Kidney epithelial cell (primary cell): Measurements from ENCODE around the gene FAM171A2. TPM values are rescaled to one million over a fixed set of nuclear protein-coding genes. Genes with fewer than 3 reads are reported as not detected.

Experiments used
- DNase-seq: peaks from one replicate; pipeline ENCODE4 v3.0.0-alpha.2; 2010; ENCODE audit warnings: low read depth
- H3K27me3 ChIP-seq: 2 replicates; pipeline ENCODE4 v1.6.0; 2011; ENCODE audit warnings: low read length; ENCODE audit not compliant: control insufficient read depth, insufficient read depth
- H3K36me3 ChIP-seq: 2 replicates; pipeline ENCODE4 v1.5.1; 2011; ENCODE audit warnings: low read length; ENCODE audit not compliant: control insufficient read depth, insufficient read depth
- H3K4me3 ChIP-seq: 2 replicates; pipeline ENCODE4 v1.5.1; 2011; ENCODE audit warnings: low read depth, mild to moderate bottlenecking, control low read depth, low read length
- total RNA-seq: library from RNA; depleted of rRNA; stranded (reverse); fragments of >200 nt; gene quantifications from 2 replicates; pipeline ENCODE4 v1.2.3, GENCODE V29; 2015
- TF ChIP-seq, protein P1 (sequence below): IDR thresholded peaks from 2 replicates; pipeline ENCODE4 v1.5.1; 2011; ENCODE audit warnings: mild to moderate bottlenecking, moderate library complexity, low read length, control low read depth, inconsistent platforms; ENCODE audit not compliant: insufficient read depth, poor library complexity, severe bottlenecking

The FAM171A2 gene
- total RNA-seq, 1 donor from 2014 or later = 12.6 TPM

DNA sequence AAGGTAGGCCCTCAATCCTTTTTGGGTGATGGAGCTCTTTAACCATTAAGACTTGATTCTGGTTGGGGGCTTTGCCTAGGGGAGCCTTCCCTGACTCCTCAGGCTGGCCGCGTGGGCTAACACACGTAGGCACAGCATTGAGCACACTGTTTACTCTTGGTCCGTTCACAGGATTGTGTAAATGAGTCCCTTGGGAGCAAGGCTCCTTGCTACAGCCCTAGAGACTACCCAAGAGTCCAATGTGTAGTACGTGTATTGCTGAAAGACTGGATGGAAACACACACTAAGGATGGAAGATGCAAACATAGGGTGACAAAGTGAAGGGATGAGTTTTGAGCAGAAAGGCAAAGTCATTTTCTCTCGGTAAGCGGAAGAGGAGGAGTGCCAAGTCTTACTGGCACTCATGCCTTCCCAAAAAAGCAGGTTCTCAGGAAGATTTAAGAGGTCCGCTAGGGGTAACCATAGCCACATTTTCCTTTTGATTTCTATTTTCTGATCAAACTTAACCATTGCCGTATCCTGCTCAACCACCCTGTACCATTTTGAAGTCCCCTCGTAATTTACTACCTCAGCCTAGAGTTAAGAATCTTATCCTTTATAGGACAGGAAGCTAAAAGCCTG is 26.7 kb upstream of the FAM171A2 start:
- Histone ChIP-seq H3K4me3 (no peak overlapping the region), H3K27me3 (peaks cover 7% of the 10 kb centered on the region), H3K36me3 (no peaks in the 10 kb centered on the region)
- TF ChIP-seq, protein P1, sequence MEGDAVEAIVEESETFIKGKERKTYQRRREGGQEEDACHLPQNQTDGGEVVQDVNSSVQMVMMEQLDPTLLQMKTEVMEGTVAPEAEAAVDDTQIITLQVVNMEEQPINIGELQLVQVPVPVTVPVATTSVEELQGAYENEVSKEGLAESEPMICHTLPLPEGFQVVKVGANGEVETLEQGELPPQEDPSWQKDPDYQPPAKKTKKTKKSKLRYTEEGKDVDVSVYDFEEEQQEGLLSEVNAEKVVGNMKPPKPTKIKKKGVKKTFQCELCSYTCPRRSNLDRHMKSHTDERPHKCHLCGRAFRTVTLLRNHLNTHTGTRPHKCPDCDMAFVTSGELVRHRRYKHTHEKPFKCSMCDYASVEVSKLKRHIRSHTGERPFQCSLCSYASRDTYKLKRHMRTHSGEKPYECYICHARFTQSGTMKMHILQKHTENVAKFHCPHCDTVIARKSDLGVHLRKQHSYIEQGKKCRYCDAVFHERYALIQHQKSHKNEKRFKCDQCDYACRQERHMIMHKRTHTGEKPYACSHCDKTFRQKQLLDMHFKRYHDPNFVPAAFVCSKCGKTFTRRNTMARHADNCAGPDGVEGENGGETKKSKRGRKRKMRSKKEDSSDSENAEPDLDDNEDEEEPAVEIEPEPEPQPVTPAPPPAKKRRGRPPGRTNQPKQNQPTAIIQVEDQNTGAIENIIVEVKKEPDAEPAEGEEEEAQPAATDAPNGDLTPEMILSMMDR = no peak
- DNase-seq = no peak

DNA sequence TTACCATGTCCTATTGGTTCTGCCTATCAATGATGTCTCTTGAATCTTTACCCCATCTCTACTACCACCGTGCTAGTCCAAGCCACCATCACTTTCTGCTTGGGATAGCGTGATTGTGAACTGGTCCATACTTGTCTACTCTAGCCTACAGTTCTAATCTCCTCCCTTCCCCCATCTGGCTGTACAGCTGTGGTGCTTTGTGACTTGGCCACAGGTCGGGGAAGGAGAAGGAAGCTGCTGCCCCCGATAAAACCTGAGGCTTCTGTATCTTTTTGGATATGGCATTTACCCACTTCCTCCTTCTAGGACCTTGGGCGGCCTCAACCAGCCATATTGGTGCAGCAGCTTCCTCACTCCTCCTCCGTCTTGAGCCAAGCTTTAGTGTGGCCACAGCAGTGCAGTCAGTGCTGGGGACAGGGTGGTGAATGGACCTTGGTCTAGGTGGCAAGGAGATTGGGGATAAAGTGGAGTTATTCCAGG is 26.1 kb upstream of the FAM171A2 start:
- TF ChIP-seq, protein P1 = no peak
- Histone ChIP-seq H3K27me3 (peaks cover 13% of the 10 kb centered on the region), H3K4me3 (no peak overlapping the region), H3K36me3 (no peaks in the 10 kb centered on the region)
- DNase-seq = no peak

DNA sequence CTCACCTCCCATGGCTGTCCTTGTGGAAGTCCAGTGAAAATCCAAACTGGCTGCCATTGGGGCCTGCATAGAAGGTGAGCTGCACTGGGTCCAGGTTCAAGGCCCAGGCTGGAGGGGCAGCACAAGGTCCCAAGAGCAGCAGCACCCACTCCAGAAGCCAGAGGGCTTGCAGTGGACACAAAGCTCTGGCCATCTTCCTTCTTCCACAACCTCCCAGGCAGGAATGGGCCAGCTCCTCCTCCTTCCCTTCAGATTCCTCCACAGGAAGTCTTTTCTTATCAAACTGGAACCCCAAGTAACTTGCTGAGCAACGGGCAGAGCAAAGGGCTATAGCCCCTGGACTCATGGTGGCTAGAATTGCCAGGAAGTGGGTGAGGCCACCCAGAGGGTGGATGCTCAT is 25.6 kb upstream of the FAM171A2 start, which contains the start of gene ITGA2B:
TSS of gene ITGA2B (minus strand) at position 369 of the 400 bp plus-strand sequence. CDS start at position 193, 176 bp downstream.
- DNase-seq = no peak
- TF ChIP-seq, protein P1 = no peak
- Histone ChIP-seq H3K27me3 (peaks cover 18% of the 10 kb centered on the region), H3K4me3 (no peak within 1 kb of the TSS), H3K36me3 (no peaks in the 10 kb centered on the region)

DNA sequence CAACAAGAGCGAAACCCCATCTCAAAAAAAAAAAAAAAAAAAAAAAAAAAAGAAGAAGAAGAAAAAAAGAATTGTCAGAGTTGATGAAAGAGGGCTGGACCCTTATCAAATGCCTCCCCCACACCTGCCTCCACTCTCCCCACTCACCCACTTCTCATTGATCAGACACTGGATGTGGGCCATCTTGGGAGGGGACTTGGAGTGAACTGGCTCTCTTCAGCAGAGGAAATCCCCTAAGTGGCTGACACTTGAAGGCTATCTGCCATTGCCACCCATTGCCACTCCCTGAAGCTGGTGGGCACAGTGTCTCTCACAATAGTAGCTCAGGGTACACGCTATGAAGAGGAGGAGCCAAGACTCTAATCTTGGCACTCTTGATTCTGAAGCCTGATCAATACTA is 24.2 kb upstream of the FAM171A2 start:
- H3K36me3 ChIP-seq = no peaks in the 10 kb centered on the region
- no peak for DNase-seq
- TF ChIP-seq, protein P1 = no peak
- H3K4me3 ChIP-seq = no peak overlapping the region
- peaks cover 27% of the 10 kb centered on the region for H3K27me3 ChIP-seq

DNA sequence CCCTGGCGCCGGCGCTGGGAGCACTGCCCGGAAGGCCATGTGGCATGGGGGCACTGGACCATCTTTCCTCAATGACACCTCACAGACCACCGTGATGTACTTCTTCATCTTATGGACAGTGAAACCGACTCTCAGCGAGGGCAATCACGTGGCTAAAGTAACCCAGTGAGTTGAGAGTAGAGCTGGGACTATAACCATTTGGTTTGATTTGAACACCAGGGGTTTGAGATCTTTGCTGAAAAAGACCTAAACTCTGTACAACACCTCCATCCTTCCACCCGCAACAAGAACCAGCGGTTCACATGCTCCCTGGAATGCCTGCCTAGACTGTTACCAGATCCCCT is 22.5 kb upstream of the FAM171A2 start:
- DNase-seq = no peak
- Histone ChIP-seq H3K27me3 (peaks cover 30% of the 10 kb centered on the region), H3K4me3 (peak overlapping the region; percentile 47), H3K36me3 (no peaks in the 10 kb centered on the region)
- TF ChIP-seq, protein P1 = no peak
